HL-60 (cell line): ENCODE data around the gene TAF3.

Source experiments
- CTCF ChIP-seq: IDR thresholded peaks from one replicate; pipeline ENCODE4 v1.5.1; 2011; ENCODE audit warnings: low read length, control low read depth, inconsistent platforms; ENCODE audit not compliant: insufficient read depth
- POLR2AphosphoS5 ChIP-seq: IDR thresholded peaks from 2 replicates; pipeline ENCODE4 v1.6.1; 2012; ENCODE audit warnings: low read depth
- SPI1 ChIP-seq: IDR thresholded peaks from 2 replicates; pipeline ENCODE4 v1.6.1; 2012; ENCODE audit warnings: low read depth, mild to moderate bottlenecking, borderline replicate concordance

- TF ChIP-seq CTCF (no peak), POLR2AphosphoS5 (no peak), SPI1 (no peak)
Observed at GRCh38 chr10:8004469-8005000, 186.2 kb downstream of the TAF3 start.
